ENCODE results near the gene PGLYRP4.

DNA sequence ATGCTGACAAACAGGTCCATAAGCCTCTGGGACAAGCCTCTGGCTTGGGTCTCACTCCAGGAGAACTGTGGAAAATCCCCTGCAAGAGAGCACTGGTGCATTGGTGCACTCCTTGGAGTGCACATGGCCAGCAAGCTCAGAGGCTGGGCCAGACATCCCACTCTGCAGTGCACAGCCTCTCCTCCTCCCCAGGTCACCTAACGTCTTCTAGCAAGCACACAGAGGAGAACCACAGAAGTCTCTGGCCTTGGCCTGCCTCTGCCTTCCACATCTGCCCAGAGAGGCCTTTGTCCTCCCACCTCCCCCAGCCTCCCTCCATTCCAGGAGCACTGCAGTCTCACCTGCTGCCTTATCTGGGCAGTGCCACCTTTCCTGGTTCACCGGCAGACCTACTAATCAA lies 40.1 kb downstream of the PGLYRP4 start:
- TF ChIP-seq, protein P1, sequence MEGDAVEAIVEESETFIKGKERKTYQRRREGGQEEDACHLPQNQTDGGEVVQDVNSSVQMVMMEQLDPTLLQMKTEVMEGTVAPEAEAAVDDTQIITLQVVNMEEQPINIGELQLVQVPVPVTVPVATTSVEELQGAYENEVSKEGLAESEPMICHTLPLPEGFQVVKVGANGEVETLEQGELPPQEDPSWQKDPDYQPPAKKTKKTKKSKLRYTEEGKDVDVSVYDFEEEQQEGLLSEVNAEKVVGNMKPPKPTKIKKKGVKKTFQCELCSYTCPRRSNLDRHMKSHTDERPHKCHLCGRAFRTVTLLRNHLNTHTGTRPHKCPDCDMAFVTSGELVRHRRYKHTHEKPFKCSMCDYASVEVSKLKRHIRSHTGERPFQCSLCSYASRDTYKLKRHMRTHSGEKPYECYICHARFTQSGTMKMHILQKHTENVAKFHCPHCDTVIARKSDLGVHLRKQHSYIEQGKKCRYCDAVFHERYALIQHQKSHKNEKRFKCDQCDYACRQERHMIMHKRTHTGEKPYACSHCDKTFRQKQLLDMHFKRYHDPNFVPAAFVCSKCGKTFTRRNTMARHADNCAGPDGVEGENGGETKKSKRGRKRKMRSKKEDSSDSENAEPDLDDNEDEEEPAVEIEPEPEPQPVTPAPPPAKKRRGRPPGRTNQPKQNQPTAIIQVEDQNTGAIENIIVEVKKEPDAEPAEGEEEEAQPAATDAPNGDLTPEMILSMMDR (IDR thresholded peaks at IDR 0.05) = no peak
- TF ChIP-seq POLR2A (IDR thresholded peaks at IDR 0.05) = no peak

All from right lobe of liver (tissue), 4 donors.